ENCODE results near the gene GYPA.

DNA sequence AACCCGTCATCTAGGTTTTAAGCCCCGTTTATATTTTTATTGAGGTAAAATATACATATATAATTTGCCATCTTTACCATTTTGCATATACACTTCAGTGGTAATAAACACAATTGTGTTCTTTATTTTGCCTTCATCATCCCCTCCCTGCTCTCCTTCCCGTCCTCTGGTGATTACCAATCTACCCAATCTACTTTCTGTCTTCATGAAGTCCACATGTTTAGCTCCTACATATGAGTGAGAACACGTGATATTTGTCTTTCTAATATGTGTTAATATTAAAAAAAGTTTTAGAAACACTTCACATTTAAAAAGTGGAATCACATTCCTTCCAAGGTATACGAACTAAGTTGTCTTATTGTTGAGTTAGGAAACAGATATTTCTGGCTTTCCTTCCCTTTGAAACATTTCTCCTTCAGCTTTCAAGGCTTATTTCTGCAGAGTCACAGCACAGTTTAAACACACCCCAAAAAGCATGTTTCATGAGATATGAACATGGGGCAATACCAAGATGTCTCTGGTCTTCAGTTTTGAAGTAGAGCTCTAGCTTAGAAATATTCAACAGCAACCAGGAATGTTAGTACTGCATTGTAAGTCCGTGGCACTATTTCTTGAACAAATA, 35.9 kb downstream of the GYPA start:
- no peak for TF ChIP-seq POLR2A (IDR thresholded peaks at IDR 0.05)
- TF ChIP-seq, protein P1, sequence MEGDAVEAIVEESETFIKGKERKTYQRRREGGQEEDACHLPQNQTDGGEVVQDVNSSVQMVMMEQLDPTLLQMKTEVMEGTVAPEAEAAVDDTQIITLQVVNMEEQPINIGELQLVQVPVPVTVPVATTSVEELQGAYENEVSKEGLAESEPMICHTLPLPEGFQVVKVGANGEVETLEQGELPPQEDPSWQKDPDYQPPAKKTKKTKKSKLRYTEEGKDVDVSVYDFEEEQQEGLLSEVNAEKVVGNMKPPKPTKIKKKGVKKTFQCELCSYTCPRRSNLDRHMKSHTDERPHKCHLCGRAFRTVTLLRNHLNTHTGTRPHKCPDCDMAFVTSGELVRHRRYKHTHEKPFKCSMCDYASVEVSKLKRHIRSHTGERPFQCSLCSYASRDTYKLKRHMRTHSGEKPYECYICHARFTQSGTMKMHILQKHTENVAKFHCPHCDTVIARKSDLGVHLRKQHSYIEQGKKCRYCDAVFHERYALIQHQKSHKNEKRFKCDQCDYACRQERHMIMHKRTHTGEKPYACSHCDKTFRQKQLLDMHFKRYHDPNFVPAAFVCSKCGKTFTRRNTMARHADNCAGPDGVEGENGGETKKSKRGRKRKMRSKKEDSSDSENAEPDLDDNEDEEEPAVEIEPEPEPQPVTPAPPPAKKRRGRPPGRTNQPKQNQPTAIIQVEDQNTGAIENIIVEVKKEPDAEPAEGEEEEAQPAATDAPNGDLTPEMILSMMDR (IDR thresholded peaks at IDR 0.05) = no peak

All from uterus (tissue), 2 donors.